Upper lobe of left lung (tissue), 6 donors: ENCODE results near the gene VAV2. TPM values are rescaled to one million over a fixed set of nuclear protein-coding genes. Genes with fewer than 3 reads are reported as not detected.
A peak's percentile ranks its signal among the peaks of the same experiment; 100 is the strongest.

Experiments
- ATAC-seq, 2 donors: fragments of 200-7000 bp; cut with Tn5 transposase; one replicate each; pipeline ENCODE4 v1.9.1; 2022; ENCODE audit warnings: mild to moderate bottlenecking in 2 of 2, moderate library complexity in 2 of 2; ENCODE audit not compliant: low FRiP score in 2 of 2
- DNase-seq, 2 donors: peaks; one replicate each; pipeline ENCODE4 v3.0.0-alpha.2; 2019 to 2020
- H3K27ac ChIP-seq, 4 donors: fragments of 200-600 bp; sonication (generic); one replicate each; pipeline ENCODE4 v1.5.1; 2016 to 2019
- H3K27me3 ChIP-seq, 4 donors: fragments of 200-600 bp; sonication (generic); one replicate each; pipeline ENCODE4 v1.5.1; 2017 to 2019
- H3K36me3 ChIP-seq, 4 donors: fragments of 200-600 bp; sonication (generic); one replicate each; pipeline ENCODE4 v1.5.1; 2016 to 2019
- H3K4me1 ChIP-seq, 4 donors: fragments of 200-600 bp; sonication (generic); one replicate each; pipeline ENCODE4 v1.5.1; 2018 to 2019
- H3K4me3 ChIP-seq, 4 donors: fragments of 200-600 bp; sonication (generic); one replicate each; pipeline ENCODE4 v1.5.1; 2017 to 2019; ENCODE audit warnings: mild to moderate bottlenecking in 2 of 4, moderate library complexity in 1 of 4
- H3K9me3 ChIP-seq, 4 donors: fragments of 200-600 bp; sonication (generic); one replicate each; pipeline ENCODE4 v1.5.1; 2018 to 2019
- EP300 ChIP-seq, 4 donors: sonication (generic); formaldehyde crosslinking; IDR thresholded peaks; one replicate each; pipeline ENCODE4 v1.5.1; 2017; ENCODE audit warnings: antibody characterized with exemption in 4 of 4, control low read depth in 2 of 4
- POLR2A ChIP-seq, 4 donors: fragments of 450-650 bp; IDR thresholded peaks; one replicate each; pipeline ENCODE4 v1.5.1; 2016 to 2017; ENCODE audit warnings: antibody characterized with exemption in 4 of 4, mild to moderate bottlenecking in 2 of 4
- POLR2AphosphoS5 ChIP-seq, 2 donors: sonication (generic); formaldehyde crosslinking; IDR thresholded peaks; one replicate each; pipeline ENCODE4 v1.5.1; 2017; ENCODE audit warnings: antibody characterized with exemption in 2 of 2
- WGBS, 2 donors: methylation state at CpG; one replicate each; pipeline ENCODE4 v1.1.5; 2017 to 2018; 5-methylcytosine and 5-hydroxymethylcytosine counted together
- total RNA-seq, 6 donors: library from RNA; depleted of rRNA in 4 of 6; stranded (reverse); fragments of >200 nt in 4 of 6; gene quantifications; one replicate each; pipeline versions ENCODE4 v1.1.0 to v1.2.1, GENCODE V29; 2016 to 2021
- TF ChIP-seq, protein P1 (sequence below), 6 experiments: fragments of 450-650 bp in 4 of 6; fragments of 200-600 bp in 2 of 6; sonication (generic) in 2 of 6; IDR thresholded peaks; one replicate each; pipeline ENCODE4 v1.5.1; 2016 to 2019; ENCODE audit warnings: antibody characterized with exemption in 6 of 6
- donor health status: DM: no; HTN: no; CAD: no; lungs with moderate emphysema.
- donor health status: DM: no; HTN: yes; CAD: no; lungs with severe emphysema.

VAV2 gene
- total RNA-seq, 6 donors from 2014 or later, result 12.0 to 38.8 (median 22.0) TPM

DNA sequence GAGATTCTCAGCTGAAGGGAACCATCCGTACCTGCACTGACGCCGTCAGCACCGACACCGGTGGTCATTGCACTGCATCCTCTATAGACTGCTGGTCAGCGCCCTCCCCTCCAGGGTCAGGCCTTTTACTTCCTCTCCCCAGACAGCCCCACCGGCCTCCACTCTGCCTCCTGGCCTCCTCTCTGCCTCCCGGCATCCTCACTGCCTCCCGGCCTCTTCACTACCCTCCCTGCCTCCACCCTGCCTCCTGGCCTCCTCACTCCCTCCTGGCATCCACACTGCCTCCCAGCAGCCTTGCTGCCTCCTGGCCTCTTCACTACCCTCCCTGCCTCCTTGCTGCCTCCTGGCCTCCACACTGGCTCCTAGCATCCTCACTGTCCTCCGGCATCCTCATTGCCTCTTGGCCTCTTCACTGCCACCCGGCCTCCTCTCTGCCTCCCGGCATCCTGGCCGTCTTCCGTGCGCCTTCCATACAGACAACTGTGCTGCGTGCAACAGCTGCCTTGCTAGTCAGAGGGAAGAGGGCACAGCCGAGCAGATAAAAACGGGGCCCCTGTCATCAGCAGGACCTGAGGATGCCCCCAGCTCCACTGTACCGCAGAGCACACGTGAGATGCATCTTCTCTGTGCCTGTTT lies 62.0 kb downstream of the VAV2 start:
- Histone ChIP-seq H3K27ac (no peak overlapping the region), H3K9me3 (no peaks in the 10 kb centered on the region), H3K27me3 (no peaks in the 10 kb centered on the region), H3K4me3 (no peak overlapping the region), H3K36me3 (peaks cover 0 to 4% (median 0%) of the 10 kb centered on the region in 4 donors), H3K4me1 (peaks cover 4 to 23% (median 9%) of the 10 kb centered on the region in 4 donors)
- ATAC-seq, result no peak
- DNase-seq, result no peak
- TF ChIP-seq, protein P1, sequence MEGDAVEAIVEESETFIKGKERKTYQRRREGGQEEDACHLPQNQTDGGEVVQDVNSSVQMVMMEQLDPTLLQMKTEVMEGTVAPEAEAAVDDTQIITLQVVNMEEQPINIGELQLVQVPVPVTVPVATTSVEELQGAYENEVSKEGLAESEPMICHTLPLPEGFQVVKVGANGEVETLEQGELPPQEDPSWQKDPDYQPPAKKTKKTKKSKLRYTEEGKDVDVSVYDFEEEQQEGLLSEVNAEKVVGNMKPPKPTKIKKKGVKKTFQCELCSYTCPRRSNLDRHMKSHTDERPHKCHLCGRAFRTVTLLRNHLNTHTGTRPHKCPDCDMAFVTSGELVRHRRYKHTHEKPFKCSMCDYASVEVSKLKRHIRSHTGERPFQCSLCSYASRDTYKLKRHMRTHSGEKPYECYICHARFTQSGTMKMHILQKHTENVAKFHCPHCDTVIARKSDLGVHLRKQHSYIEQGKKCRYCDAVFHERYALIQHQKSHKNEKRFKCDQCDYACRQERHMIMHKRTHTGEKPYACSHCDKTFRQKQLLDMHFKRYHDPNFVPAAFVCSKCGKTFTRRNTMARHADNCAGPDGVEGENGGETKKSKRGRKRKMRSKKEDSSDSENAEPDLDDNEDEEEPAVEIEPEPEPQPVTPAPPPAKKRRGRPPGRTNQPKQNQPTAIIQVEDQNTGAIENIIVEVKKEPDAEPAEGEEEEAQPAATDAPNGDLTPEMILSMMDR (IDR thresholded peaks at IDR 0.05), result no peak
- TF ChIP-seq POLR2AphosphoS5 (IDR thresholded peaks at IDR 0.05), result no peak
- no peak for TF ChIP-seq EP300 (IDR thresholded peaks at IDR 0.05)
- no peak for TF ChIP-seq POLR2A (IDR thresholded peaks at IDR 0.05)
- WGBS, 2 donors, result 74 to 75% methylated on average over 20 of the region's 20 CpGs

DNA sequence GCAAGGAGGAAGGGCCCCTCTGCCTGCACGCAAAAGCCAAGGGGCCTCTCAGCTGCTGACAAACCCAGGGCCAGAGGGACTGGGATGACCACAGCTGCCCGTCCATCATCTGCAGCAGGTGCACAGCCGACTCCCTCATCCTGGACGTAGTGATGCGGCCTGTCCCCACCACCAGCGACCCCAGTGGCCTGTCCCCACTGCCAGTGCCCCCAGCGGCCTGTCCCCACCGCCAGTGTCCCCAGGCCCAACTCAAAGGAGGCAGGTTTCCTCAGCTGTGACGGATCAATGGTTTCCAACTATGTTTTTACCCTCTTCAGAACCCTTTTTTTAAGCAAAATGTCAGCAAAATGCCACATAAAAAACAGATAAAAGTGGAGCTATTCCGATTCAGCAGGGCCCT lies 62.5 kb downstream of the VAV2 start:
- Histone ChIP-seq H3K4me3 (no peak overlapping the region), H3K27me3 (no peaks in the 10 kb centered on the region), H3K36me3 (peaks cover 0 to 4% (median 0%) of the 10 kb centered on the region in 4 donors), H3K4me1 (peaks cover 4 to 21% (median 9%) of the 10 kb centered on the region in 4 donors), H3K27ac (no peak overlapping the region), H3K9me3 (no peaks in the 10 kb centered on the region)
- WGBS, 2 donors, result 87 to 96% methylated on average over 4 to 10 of the region's 10 CpGs
- ATAC-seq (no peak), DNase-seq (peak in 1 of 2 donors; percentile 58)
- TF ChIP-seq, protein P1 (IDR thresholded peaks at IDR 0.05), result no peak
- TF ChIP-seq EP300 (IDR thresholded peaks at IDR 0.05) (no peak), POLR2A (IDR thresholded peaks at IDR 0.05) (no peak), POLR2AphosphoS5 (IDR thresholded peaks at IDR 0.05) (no peak)

DNA sequence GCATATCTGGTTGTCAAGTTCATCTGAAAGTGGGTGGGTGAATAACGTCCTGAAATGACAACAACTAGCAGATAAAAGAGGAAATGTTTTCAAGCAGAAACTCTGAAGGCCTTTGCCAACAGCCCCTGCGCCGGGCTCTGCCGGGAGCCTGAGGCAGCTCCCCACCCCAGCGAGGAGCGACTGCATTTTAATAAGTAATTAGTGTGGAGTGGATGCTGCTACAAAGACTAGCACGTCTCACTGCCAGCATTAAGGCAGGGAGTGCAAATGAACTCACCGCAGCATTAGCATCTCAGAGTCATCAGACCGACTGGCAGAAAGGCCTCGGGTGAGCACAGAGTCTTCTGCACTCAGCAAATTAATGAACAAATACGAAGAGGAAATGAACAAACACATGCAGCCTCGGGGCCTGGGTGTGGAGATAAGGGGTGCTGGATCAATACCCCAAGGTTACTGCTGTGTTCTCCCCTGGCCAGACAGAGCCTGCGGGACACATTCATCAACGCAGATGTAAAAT lies 63.8 kb downstream of the VAV2 start:
- H3K4me1 ChIP-seq, result peaks cover 4 to 21% (median 9%) of the 10 kb centered on the region in 4 donors
- peaks cover 0 to 4% (median 0%) of the 10 kb centered on the region in 4 donors for H3K36me3 ChIP-seq
- WGBS, 2 donors, result 82 to 84% methylated on average over 14 of the region's 14 CpGs
- no peaks in the 10 kb centered on the region for H3K27me3 ChIP-seq
- no peak overlapping the region for H3K27ac ChIP-seq
- ATAC-seq (no peak), DNase-seq (peak in 1 of 2 donors; percentile 46)
- no peaks in the 10 kb centered on the region for H3K9me3 ChIP-seq
- no peak for TF ChIP-seq EP300 (IDR thresholded peaks at IDR 0.05)
- H3K4me3 ChIP-seq, result no peak overlapping the region

DNA sequence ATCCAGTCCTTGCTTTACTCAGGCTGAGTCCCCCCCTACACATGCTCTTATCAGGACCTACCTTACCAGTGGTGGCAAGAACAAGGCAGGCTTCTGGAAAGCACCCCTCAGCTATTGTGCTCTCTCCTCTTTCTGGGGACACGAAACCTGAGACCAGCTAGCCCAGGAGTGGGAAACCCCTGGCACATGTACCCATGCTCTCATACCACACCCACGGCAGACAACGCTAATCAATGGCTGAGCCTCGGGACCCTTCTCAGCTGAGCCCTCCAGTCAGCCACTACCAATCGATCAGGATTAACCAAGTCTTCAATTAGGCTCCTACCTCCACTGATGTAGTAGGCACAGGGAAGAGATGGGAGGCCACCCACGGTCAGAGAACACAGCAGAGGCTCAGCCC lies 65.1 kb downstream of the VAV2 start:
- H3K27me3 ChIP-seq, result no peaks in the 10 kb centered on the region
- WGBS, 2 donors, result 59 to 74% methylated on average over 5 to 6 of the region's 6 CpGs
- no peaks in the 10 kb centered on the region for H3K9me3 ChIP-seq
- peaks cover 0 to 4% (median 0%) of the 10 kb centered on the region in 4 donors for H3K36me3 ChIP-seq
- no peak for TF ChIP-seq EP300 (IDR thresholded peaks at IDR 0.05)
- no peak for TF ChIP-seq POLR2AphosphoS5 (IDR thresholded peaks at IDR 0.05)
- DNase-seq (no peak), ATAC-seq (no peak)
- H3K27ac ChIP-seq, result no peak overlapping the region
- no peak overlapping the region for H3K4me3 ChIP-seq
- peaks cover 0 to 13% (median 3%) of the 10 kb centered on the region in 4 donors for H3K4me1 ChIP-seq

GRCh38 chr9:133926165-133926856 lies 65.8 kb downstream of the VAV2 start:
- Histone ChIP-seq H3K4me3 (no peak overlapping the region), H3K9me3 (no peaks in the 10 kb centered on the region), H3K36me3 (peaks cover 0 to 4% (median 0%) of the 10 kb centered on the region in 4 donors), H3K4me1 (peaks cover 0 to 6% (median 0%) of the 10 kb centered on the region in 4 donors), H3K27ac (no peak overlapping the region), H3K27me3 (no peaks in the 10 kb centered on the region)
- DNase-seq, result peak in 1 of 2 donors; percentile 52
- WGBS, 2 donors, result 93 to 95% methylated on average over 7 to 9 of the region's 9 CpGs
- no peak for ATAC-seq
- TF ChIP-seq EP300 (IDR thresholded peaks at IDR 0.05) (no peak), POLR2A (IDR thresholded peaks at IDR 0.05) (no peak), POLR2AphosphoS5 (IDR thresholded peaks at IDR 0.05) (no peak)
- TF ChIP-seq, protein P1 (IDR thresholded peaks at IDR 0.05), result no peak
